Activated T-helper 17 cell treated with anti-CD3 and anti-CD28 coated beads, Interleukin-2, amount 50 U/mL, for 72 hours (primary cell): ENCODE measurements around the gene GATA6. TPM values are rescaled to one million over a fixed set of nuclear protein-coding genes. Genes with fewer than 3 reads are reported as not detected.

Experiments used
- ATAC-seq: fragments of 150-1000 bp; cut with Tn5 transposase; replicated peaks from 2 replicates; pipeline ENCODE4 v1.10.0; 2021; ENCODE audit warnings: mild to moderate bottlenecking, moderate library complexity
- H3K27ac Mint-ChIP-seq: one replicate; pipeline ENCODE4 v1.8.0; 2022; ENCODE audit warnings: mixed read lengths
- H3K27me3 Mint-ChIP-seq: one replicate; pipeline ENCODE4 v1.8.0; 2022; ENCODE audit warnings: mixed read lengths
- H3K36me3 Mint-ChIP-seq: one replicate; pipeline ENCODE4 v1.8.0; 2022; ENCODE audit warnings: low read depth, mild to moderate bottlenecking, mixed read lengths
- H3K4me1 Mint-ChIP-seq: one replicate; pipeline ENCODE4 v1.8.0; 2022; ENCODE audit warnings: mixed read lengths
- H3K4me3 Mint-ChIP-seq: one replicate; pipeline ENCODE4 v1.8.0; 2022; ENCODE audit warnings: mild to moderate bottlenecking, mixed read lengths
- H3K9me3 Mint-ChIP-seq: one replicate; pipeline ENCODE4 v1.8.0; 2022; ENCODE audit warnings: mixed read lengths
- total RNA-seq, 2 donors: library from RNA; stranded (reverse); gene quantifications; one replicate each; pipeline ENCODE4 v1.2.3, GENCODE V29; 2022

GATA6 gene
- not detected for total RNA-seq

DNA sequence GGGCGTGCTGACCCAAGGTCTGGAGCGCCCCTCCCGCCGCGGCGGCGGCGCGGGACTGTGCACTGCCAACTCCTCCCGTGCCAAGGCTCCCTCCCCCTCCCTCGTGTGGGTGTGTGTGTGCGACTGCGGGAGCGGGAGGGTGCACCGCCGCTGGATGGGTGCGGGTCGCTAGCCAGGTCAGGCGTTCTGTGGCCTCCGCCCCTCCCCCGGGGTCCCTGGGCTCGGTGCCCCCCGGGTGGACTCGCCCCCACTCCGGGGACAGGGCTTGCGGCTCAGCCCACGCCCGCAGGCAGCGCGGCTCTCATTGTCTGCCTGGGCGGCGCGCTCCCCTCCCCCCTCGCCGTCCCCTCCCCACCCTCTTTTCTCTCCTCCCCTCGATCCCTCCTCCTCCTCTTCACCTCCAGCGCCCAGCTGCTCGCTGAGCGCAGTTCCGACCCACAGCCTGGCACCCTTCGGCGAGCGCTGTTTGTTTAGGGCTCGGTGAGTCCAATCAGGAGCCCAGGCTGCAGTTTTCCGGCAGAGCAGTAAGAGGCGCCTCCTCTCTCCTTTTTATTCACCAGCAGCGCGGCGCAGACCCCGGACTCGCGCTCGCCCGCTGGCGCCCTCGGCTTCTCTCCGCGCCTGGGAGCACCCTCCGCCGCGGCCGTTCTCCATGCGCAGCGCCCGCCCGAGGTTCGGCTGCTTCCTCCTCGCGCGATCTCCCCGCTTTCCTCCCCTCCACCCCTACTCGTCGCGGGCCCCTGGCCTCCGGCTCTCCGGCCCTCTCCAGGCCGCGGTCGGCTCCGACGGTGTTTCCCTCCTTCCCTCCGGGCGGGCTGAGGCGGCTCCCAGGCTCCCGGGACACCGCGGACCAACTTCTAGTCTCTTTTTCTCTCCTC lies at the start of gene GATA6:
GATA6 (plus strand) TSS at position 579 of the 878 bp plus-strand sequence. CDS start 1,556 bp downstream, outside the sequence.
- H3K4me3 Mint-ChIP-seq: peak within 1 kb of the TSS; percentile 75
- H3K27ac Mint-ChIP-seq: no peak within 1 kb of the TSS
- no peaks in the 10 kb centered on the region for H3K4me1 Mint-ChIP-seq
- no peaks in the 10 kb centered on the region for H3K9me3 Mint-ChIP-seq
- peaks cover 4% of the 10 kb centered on the region for H3K36me3 Mint-ChIP-seq
- H3K27me3 Mint-ChIP-seq: peaks cover 37% of the 10 kb centered on the region
- peak; percentile 14 for ATAC-seq

DNA sequence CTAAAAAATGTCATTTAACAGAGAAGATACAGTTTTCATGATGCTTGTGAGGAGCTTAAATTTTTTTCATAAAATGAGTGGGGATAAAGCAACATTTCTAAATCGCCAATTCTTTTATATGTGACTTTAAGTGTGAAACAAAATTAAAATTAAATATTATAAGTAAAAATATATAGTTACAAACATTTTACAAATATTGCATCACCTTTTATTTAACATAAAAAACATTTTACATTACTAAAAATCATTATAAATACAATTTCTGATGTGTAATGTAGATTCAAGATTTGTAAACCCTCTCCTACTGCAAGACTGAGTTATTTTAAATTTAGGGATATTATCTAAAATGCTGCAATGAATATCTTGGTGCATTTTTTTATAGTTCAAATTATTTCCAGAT lies 44.4 kb upstream of the GATA6 start:
- peaks cover 4% of the 10 kb centered on the region for H3K27me3 Mint-ChIP-seq
- no peaks in the 10 kb centered on the region for H3K9me3 Mint-ChIP-seq
- H3K4me3 Mint-ChIP-seq: no peak overlapping the region
- H3K36me3 Mint-ChIP-seq: no peaks in the 10 kb centered on the region
- no peaks in the 10 kb centered on the region for H3K4me1 Mint-ChIP-seq
- no peak overlapping the region for H3K27ac Mint-ChIP-seq
- no peak for ATAC-seq

- H3K4me3 Mint-ChIP-seq: no peak overlapping the region
- H3K27ac Mint-ChIP-seq: no peak overlapping the region
- no peak for ATAC-seq
- no peaks in the 10 kb centered on the region for H3K4me1 Mint-ChIP-seq
- H3K9me3 Mint-ChIP-seq: no peaks in the 10 kb centered on the region
- H3K27me3 Mint-ChIP-seq: no peaks in the 10 kb centered on the region
- no peaks in the 10 kb centered on the region for H3K36me3 Mint-ChIP-seq
These were observed 40.4 kb upstream of the GATA6 start for GRCh38 chr18:22128954-22129353.

DNA sequence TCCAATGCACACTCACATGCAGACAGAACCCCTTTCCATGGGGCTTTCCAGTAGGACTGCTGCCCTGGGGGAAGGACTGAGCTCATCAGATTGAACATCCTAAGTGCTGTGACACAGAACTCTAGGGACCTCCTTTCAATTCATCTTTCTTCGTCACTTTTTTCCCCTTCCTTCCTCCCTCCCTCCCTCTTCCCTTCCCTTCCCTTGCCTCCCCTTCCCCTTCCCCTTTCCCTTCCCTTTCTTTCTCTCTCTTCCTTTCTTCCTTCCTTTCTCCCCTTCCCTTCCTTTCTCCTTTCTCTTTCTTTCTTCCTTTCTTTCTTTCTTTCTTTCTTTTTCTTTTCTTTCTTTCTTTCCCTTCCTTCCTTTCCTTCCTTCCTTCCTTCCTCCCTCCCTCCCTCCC lies 39.6 kb upstream of the GATA6 start:
- no peak overlapping the region for H3K4me3 Mint-ChIP-seq
- ATAC-seq: no peak
- H3K36me3 Mint-ChIP-seq: no peaks in the 10 kb centered on the region
- no peaks in the 10 kb centered on the region for H3K4me1 Mint-ChIP-seq
- no peak overlapping the region for H3K27ac Mint-ChIP-seq
- H3K27me3 Mint-ChIP-seq: no peaks in the 10 kb centered on the region
- H3K9me3 Mint-ChIP-seq: no peaks in the 10 kb centered on the region

DNA sequence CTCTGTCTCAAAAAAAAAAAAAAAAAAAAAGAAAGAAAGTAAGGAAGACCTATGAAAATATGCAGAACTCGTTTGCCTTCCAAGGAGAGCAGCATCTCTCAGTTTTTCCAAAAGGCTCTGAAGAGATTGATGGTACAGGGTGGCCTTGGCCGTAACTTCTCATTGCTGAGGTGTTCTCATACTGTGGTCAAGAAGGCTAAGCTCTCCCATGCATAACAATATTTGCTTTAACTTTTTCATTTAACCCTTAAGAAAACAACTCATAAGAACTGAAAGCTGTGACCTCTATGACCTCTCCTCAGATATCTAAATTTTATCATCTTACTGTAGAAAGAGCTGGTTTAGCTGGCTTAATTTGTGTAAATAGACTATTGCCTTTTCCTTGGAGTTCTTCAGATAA lies 37.1 kb upstream of the GATA6 start:
- Mint-ChIP-seq H3K27ac (no peak overlapping the region), H3K9me3 (no peaks in the 10 kb centered on the region), H3K4me3 (no peak overlapping the region), H3K36me3 (no peaks in the 10 kb centered on the region), H3K4me1 (no peaks in the 10 kb centered on the region), H3K27me3 (no peaks in the 10 kb centered on the region)
- no peak for ATAC-seq

GRCh38 chr18:22132763-22133162 lies 36.6 kb upstream of the GATA6 start:
- no peak for ATAC-seq
- no peak overlapping the region for H3K4me3 Mint-ChIP-seq
- no peaks in the 10 kb centered on the region for H3K36me3 Mint-ChIP-seq
- no peak overlapping the region for H3K27ac Mint-ChIP-seq
- H3K9me3 Mint-ChIP-seq: no peaks in the 10 kb centered on the region
- H3K27me3 Mint-ChIP-seq: no peaks in the 10 kb centered on the region
- H3K4me1 Mint-ChIP-seq: no peaks in the 10 kb centered on the region

- Mint-ChIP-seq H3K4me1 (no peaks in the 10 kb centered on the region), H3K9me3 (peaks cover 3% of the 10 kb centered on the region), H3K27ac (no peak overlapping the region), H3K4me3 (no peak overlapping the region), H3K27me3 (no peaks in the 10 kb centered on the region), H3K36me3 (no peaks in the 10 kb centered on the region)
- no peak for ATAC-seq
These were observed 33.0 kb upstream of the GATA6 start for GRCh38 chr18:22136395-22136794.

DNA sequence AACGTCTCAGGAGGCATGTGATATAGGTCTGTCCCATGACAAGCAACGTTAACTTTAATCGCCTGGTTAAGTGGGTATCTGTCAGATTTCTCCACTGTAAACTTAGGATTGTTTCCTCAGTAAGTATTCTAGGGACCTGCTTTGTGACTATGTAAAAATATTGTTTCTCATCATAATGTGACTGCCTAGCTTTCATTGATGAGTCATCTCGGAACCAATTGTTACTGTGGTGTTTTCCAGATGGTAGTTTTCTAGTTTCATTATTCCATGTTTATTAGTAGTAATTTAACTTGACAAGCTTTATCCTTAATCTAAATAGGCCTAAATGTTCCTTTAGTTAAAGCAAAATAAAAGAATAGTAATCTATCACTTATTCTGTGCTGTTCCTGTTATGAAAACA lies 28.2 kb upstream of the GATA6 start:
- no peaks in the 10 kb centered on the region for H3K27me3 Mint-ChIP-seq
- H3K4me1 Mint-ChIP-seq: no peaks in the 10 kb centered on the region
- no peak overlapping the region for H3K4me3 Mint-ChIP-seq
- ATAC-seq: no peak
- H3K9me3 Mint-ChIP-seq: peaks cover 3% of the 10 kb centered on the region
- H3K27ac Mint-ChIP-seq: no peak overlapping the region
- no peaks in the 10 kb centered on the region for H3K36me3 Mint-ChIP-seq

DNA sequence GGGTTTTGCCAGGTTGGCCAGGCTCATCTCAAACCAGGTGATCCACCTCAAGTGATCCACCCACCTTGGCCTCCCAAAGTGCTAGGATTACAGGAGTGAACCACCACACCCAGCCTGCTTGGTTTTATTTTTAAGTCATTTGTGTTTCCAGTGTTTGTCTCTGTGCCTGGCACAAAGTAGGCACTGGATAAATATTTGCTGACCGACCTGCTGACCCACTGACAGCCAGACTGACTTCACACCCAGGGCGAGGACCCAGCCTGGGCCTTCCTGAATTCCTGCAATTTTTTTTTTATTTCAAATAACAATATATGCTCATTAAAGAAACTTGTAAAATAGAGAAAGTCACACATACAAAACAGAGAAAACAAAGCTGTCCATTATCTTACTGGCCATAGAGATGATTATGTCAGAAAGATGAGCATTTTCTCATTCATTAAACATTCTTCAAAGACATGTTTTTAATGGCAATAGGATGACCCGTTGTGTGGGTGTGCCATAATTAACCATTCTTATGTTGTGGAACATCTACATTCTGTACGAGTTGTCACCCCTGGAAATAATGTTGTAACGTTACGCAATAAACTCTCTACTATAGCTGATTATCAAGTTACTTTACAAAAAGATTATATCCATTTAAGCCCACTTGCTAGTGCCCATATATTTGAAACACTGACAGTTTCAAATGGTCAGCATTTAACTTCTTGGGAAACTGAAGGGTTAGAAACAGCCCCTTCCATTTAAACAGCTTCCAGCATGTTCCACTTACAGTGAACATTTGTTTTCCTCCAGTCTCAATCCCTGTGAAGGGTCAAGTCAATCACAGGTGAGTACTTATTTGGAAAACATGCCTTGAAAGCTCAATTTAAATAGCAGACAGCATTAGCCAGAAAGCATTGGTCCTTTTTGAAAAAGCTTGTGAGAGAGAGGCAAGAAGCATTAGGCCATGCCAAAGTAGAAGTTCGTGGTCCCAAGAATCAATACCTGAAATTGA lies 25.7 kb upstream of the GATA6 start:
- Mint-ChIP-seq H3K4me1 (no peaks in the 10 kb centered on the region), H3K36me3 (no peaks in the 10 kb centered on the region), H3K27me3 (no peaks in the 10 kb centered on the region), H3K9me3 (no peaks in the 10 kb centered on the region), H3K4me3 (no peak overlapping the region), H3K27ac (no peak overlapping the region)
- ATAC-seq: no peak

- H3K36me3 Mint-ChIP-seq: no peaks in the 10 kb centered on the region
- no peaks in the 10 kb centered on the region for H3K9me3 Mint-ChIP-seq
- H3K27ac Mint-ChIP-seq: no peak overlapping the region
- H3K27me3 Mint-ChIP-seq: no peaks in the 10 kb centered on the region
- H3K4me1 Mint-ChIP-seq: no peaks in the 10 kb centered on the region
- no peak overlapping the region for H3K4me3 Mint-ChIP-seq
- no peak for ATAC-seq
These were observed 24.2 kb upstream of the GATA6 start for GRCh38 chr18:22145160-22145559.

DNA sequence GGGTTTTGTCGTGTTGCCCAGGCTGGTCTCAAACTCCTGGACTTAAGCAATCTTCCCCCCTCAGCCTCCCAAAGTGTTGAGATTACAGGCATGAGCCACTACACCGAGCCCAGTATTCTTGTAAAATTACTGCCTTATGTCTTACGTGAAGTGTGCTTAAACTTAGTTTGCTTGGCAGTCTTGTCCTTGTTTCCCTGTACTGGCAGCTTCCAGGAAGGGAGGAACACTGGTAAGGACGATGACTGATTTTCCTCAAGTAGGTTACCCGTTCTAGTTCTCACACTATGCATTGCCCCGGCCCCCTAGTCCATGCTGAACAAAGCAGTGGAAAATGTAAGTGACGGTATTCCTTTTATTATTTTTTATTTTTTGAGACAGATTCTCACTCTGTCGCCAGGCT lies 19.7 kb upstream of the GATA6 start:
- ATAC-seq: no peak
- H3K27me3 Mint-ChIP-seq: peaks cover 2% of the 10 kb centered on the region
- H3K4me1 Mint-ChIP-seq: no peaks in the 10 kb centered on the region
- H3K27ac Mint-ChIP-seq: no peak overlapping the region
- no peaks in the 10 kb centered on the region for H3K36me3 Mint-ChIP-seq
- H3K4me3 Mint-ChIP-seq: no peak overlapping the region
- H3K9me3 Mint-ChIP-seq: no peaks in the 10 kb centered on the region

DNA sequence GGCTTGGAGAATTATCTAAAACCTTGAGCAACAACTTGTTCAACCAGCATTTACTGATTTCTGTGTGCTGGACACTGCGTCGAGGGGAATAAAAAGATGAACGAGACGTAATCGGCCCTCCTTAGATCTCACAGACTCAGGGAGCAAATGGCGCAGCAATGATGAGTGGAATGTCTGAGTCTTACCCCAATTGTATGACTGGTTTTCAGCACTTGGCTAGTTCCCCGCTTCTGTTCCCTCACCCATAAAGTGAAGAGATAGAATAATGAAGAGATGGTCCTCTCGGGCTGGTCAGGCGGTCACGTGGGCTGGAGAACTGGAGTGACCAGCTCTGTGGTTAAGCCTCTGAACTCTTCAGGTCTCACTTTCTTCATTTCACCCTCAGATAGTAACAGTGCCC lies 17.3 kb upstream of the GATA6 start:
- no peaks in the 10 kb centered on the region for H3K36me3 Mint-ChIP-seq
- no peak for ATAC-seq
- peaks cover 4% of the 10 kb centered on the region for H3K27me3 Mint-ChIP-seq
- H3K27ac Mint-ChIP-seq: no peak overlapping the region
- no peak overlapping the region for H3K4me3 Mint-ChIP-seq
- H3K9me3 Mint-ChIP-seq: no peaks in the 10 kb centered on the region
- H3K4me1 Mint-ChIP-seq: no peaks in the 10 kb centered on the region

GRCh38 chr18:22153428-22153827 lies 16.0 kb upstream of the GATA6 start:
- H3K27ac Mint-ChIP-seq: no peak overlapping the region

DNA sequence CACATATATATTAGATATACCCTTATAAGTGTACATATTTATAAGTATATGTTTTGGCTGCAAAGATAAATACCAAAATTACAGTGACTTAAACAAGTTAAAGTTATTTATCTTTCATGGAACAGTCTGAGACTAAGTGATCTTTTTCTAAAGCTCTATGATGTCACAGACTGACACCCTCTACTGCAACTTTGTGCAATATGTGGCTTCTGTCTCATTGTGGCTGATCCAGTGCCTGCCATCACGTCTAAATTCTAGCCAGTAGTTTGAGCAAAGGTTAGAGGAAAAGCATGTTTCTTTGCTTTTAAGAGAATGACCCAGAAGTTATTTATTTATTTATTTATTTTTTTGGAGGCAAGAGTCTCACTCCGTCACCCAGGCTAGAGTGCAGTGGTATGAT lies 13.8 kb upstream of the GATA6 start:
- Mint-ChIP-seq H3K4me1 (no peaks in the 10 kb centered on the region), H3K36me3 (no peaks in the 10 kb centered on the region), H3K9me3 (no peaks in the 10 kb centered on the region), H3K27ac (no peak overlapping the region), H3K27me3 (peaks cover 10% of the 10 kb centered on the region), H3K4me3 (no peak overlapping the region)
- ATAC-seq: no peak

More at GRCh38 chr18:22153428-22153827, 16.0 kb upstream of the GATA6 start:
- ATAC-seq: no peak
- Mint-ChIP-seq H3K36me3 (no peaks in the 10 kb centered on the region), H3K4me3 (no peak overlapping the region), H3K4me1 (no peaks in the 10 kb centered on the region), H3K27me3 (peaks cover 4% of the 10 kb centered on the region), H3K9me3 (no peaks in the 10 kb centered on the region)

GRCh38 chr18:22159014-22159413 lies 10.4 kb upstream of the GATA6 start:
- Mint-ChIP-seq H3K4me3 (no peak overlapping the region), H3K27ac (no peak overlapping the region), H3K4me1 (no peaks in the 10 kb centered on the region), H3K36me3 (no peaks in the 10 kb centered on the region), H3K27me3 (peaks cover 32% of the 10 kb centered on the region), H3K9me3 (no peaks in the 10 kb centered on the region)
- ATAC-seq: no peak
